NCI-H2107 treated with DMSO at 0.1 percent for 48 hours (cell line): ENCODE data around the gene LDB2.

Experiments used
- DNase-seq: peaks from one replicate; lab custom pipeline; 2025; ENCODE audit not compliant: unreplicated experiment; lab: John Stamatoyannopoulos, UW

LDB2 gene

DNA sequence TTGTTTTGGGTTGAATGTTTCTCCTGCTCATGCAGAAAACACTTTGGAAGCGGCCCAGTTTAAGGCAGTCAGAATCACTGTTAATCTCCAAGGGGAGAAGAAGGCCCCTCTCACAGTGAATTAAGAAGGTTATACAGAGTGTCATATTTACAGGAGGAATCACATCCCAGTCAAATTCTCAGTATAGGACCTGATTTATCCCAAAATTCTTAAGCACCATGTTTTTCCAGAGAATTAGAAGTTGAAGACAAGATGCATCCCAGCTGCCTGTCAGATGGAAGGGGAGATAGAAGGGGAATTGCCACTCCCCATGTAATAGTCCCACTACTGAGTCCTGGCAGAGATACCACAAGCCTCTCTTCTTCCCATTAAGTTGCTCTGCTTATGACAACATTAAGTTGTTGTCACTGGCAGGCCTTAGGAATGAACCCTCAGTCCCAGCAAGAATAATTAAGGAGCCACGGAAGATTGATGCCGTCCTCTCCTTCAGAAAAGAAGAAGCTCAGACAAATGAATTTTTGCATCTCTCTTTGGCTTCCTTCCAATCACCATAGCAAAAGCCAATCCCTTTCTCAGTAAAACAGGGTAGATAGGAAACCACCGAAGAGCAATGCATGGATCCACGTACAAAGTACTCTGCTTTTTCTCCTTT lies 138.4 kb downstream of the LDB2 start:
- DNase-seq: no peak

DNA sequence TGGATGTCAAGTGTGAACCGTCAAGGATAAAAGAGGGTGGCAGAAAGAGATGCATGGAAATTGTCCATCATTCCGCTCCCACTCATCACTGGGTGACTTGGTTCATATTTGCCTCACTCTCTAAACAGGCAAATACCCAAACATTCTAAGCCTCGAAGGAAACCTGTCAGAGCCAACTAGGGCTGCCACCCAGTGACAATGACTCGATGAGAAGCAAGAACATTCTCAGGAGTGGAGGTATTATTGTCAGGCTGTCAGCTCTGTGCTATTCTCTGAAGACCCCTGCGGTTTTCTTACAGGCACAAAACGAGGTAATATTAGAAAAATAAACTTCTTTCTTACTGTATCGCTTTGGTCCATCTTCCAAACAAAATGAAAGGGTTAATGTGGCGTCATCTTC lies 139.6 kb downstream of the LDB2 start:
- no peak for DNase-seq

DNA sequence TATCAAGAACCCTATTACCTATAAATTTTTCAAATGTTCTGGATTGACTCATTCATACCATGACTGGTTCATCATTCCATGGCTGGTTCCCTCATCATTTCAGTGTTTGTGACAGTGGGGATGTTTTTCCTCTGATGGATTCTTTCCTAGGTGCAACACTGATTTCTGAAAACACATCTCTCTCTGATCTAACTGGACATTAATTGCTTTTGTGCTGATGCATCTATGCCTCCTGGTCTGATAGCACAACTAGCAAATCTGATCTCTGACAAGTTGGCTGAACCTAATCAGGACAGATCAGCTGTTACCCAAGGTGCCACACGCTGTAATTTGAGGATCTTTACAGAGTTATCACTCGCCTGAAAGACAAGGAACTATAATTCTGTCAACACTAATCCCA lies 140.2 kb downstream of the LDB2 start:
- no peak for DNase-seq

DNA sequence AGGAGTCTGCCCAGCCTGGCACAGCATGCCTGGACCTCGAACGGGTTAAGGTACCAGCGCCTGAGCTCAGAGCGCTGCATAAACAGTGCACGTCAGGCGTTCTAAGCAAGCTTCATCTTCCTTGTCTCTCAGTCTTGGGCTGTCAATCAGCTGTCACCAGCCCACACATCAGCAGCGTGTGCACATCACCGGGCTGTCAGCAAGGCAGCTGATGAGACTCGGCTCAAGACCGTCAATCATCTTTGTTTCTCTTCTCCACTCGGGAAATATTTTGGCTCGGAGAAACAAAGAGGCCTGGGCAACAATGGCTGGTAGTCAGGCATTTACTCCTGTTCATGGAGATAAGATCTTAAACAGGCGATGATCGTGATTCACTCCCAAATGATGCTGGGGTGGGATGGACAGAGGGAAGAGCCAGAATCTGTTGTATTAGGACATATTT lies 141.3 kb downstream of the LDB2 start:
- no peak for DNase-seq

DNA sequence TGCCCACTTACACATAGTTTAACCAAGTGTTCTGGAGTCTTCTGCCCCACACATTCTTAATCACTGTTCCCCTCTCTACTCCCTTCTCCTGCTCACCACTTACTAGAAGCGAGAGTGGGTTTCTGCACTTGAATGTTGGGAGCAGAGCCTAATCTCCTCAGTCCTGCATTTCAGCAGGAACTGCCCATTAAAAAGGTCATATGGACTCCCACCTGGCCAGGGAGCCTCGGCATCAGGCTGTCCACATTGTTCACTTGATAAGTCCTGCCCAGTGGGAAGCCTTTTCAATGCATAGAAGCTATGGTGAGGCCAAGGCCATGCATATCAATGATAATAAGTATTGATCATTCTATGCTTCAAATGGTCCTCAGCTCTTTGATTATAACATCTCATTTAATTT lies 144.3 kb downstream of the LDB2 start:
- no peak for DNase-seq

DNA sequence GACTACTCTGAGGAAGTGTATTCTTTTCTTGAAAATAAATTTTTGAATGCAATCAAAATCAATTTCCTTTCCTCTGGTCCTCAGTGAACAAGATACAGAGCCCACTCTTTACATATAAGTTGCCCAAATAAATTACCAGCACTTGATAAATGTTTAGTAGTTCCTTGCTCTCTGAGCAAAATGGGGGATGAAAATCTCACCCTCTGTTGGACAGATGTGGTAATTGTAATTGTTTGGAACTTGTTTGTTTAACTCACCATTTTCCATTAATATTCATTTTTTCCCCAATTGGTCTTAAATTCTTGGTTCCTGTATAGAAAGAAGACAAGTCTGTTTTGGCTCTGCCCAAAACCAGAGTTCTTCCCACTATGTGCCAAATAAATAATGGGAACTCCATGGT lies 146.3 kb downstream of the LDB2 start:
- no peak for DNase-seq

DNA sequence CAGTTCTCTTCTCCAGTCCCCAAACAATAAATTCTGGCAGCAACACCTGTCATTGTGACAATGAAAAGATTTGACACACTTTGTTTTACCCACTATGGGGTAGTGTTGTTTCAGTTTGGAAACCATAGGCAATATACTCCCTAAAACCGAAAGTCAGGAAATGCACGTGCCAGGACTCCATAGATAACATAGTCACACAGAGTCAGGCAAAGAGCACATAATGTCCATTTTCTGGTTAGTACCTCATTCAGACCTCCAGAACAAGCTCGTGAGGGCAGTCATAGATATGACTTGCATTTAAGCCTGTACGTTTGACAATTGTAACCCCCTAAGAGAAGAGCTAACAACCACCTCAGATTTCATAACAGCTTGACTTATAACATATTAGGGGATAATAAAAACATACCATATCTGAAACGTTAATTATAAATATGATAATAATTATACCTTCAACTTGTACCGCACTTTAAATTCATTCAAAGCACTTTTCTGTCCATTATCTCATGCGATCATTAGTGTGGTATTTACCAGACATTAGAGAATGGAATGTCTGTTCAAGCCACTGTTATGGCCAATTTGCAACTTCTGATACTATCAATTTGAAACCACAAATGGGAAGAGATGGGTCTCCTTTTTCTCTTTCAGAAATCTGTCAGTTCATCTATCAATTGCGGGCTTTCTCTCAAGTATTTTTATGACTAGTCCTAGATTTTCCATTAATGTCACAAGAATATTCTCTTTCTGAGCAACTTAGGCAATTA lies 147.4 kb downstream of the LDB2 start:
- DNase-seq: no peak

DNA sequence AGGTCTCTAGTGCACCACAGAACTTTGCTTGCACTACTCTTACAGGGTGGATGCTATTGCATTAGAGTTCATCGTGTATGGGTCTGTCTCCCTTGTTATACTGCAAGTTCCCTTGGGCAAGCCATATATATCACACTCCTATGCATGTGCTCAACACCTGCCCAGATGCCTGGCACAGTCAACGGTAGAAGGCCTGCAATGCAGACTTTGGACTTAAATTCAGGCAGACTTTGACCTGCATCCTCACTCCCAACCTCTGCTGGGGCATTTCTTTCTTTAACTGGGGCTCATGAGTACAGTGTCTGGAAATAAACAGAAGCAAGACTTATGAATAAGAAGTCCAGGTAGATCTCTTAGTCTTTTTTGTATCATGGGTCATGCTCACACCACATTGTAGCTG lies 148.2 kb downstream of the LDB2 start:
- DNase-seq: no peak

DNA sequence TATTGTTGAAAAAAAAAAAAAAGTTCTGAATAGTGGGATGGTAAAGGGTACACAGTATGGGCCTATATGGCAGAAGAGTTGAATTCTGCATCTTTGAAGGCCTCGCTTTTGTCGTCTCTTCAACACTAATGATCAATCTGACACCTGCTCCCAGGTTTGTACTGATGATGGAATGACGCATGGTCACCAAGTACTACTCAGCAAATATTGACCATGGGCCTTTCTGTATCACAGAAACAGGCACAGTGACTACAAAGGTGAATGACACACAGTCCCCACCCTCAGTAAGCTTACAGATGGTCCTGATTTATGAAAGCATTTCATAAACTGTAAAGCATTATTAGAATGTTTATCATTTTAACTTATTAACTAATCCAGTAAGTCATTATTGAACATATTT lies 152.6 kb downstream of the LDB2 start:
- no peak for DNase-seq

DNA sequence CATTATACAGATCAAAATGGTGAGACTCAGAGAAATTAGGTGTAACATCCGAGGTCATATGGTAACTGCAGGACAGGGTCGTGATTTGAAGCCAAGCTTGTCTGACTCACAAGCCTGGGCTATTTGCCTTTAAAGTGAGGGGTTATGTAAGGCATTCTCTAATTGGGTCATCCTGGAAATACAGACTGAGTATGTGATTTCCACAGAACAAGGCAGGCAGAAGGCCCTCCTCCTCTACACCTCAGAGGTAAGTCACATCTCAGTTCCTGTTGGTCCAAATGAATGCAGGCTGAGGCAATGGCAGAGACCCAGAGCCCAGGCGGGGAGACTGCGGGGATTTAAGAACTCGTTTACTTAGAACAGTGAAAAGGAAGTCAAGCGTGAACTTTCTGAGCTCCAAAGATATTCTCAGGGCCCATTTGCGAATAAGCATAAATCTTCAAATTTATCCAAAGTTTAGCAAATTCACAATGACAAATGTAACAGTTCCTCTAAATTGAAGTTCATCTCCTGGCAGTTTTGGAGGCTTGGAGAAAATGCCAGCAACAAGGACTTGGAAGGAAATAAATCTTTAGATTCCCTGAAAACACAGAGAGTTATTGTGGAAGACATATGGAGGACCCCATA lies 153.3 kb downstream of the LDB2 start:
- DNase-seq: no peak

DNA sequence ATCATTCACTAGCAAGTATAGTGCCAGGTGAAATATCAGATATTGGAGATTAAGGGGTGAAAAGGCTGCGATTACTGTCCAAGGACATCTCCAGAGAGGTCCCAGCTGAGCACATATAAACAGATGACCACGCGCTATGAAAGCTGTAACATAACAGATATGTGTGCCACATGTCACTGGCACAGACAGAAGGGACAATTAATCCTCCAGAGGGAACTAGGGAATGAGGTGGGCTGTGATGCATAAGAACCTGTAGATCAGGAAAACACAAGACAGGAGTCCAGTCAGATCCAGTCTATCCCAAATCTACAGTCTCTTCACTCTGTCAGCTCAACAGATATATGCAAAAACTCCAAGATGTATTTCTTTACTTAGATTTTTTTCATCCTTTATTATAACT lies 157.2 kb downstream of the LDB2 start:
- no peak for DNase-seq

DNA sequence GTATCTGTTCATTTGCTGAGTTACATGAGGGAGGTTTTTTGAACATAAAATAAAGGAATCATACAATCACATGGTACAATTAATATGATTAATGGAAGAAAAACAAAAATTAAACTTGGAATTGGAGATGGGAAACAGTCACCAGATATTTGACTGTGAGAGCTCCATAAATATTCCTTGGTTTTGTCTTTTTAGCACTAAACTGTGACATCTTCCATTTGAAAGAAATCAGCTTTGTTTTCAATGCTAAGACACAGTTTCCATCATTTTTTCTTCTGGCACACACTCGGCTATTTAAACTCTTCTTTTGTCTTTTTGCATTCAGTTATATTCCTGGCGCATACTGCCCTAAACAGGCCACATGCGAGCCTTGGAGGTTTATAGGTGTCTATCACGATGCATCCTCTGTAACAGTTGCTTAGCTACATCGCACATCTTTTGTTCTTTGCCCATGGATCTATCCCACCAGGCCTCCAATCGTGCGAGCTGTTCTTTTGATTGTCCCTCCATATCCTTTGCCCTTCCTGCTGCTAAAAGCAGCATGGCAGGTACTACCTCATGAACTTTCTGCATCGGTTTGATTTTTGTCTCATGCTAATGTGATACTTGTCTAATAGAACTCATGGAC lies 158.3 kb downstream of the LDB2 start:
- no peak for DNase-seq

DNA sequence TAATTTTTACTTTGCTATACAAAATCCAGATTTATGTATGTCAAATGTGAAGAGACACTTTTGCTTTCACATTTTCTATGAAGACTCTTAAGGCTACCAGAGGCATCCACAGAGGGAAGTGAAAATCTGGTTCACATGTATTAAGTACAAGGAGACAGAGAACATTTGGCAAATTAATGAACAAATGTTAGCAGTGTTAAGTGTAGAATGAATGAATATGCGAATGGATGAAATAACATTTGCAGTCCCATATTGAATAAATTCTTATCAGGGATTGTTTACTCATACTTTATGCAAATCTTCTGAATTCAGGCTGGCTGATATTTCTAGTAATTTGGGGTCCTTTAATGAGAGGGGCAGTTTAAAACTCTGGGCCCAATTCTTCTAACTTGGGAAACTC lies 159.9 kb downstream of the LDB2 start:
- no peak for DNase-seq

DNA sequence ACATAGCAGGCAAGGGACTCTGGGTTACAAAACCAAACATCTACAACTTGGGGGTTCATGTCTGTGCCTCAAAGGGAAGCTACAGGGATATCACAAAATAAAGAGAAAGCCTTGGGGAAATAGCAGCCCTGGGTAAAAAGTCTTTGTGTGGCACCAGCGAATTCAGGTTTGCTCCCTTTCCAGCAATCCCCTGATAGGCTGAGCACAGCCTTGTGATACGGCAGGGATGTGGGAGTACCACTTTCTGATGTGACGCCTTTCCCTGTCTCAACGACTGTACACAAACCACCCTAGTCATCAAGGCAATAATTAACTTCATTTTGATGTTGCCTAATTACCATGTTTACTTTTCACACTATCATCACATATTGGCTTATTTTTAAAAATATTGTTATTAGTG lies 164.9 kb downstream of the LDB2 start:
- DNase-seq: no peak

DNA sequence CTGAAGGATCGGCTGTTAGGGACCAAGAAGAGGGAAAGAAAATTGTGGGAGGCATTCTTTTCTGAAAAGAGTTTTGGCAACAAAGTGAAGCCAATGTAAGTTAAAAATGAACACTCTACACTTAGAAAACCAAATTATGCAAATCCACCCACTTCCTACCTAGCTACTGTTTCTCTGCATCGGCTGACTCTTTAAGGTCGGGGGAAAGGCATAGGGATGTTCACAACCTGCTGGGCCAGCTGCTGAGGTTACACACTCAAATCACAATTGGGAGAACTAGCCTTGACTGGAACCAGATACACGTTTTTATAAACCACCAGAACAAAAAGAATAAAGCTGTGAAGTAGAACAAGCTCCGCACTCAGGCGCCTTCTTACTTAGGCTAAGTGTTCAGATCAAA lies 165.7 kb downstream of the LDB2 start:
- DNase-seq: no peak

DNA sequence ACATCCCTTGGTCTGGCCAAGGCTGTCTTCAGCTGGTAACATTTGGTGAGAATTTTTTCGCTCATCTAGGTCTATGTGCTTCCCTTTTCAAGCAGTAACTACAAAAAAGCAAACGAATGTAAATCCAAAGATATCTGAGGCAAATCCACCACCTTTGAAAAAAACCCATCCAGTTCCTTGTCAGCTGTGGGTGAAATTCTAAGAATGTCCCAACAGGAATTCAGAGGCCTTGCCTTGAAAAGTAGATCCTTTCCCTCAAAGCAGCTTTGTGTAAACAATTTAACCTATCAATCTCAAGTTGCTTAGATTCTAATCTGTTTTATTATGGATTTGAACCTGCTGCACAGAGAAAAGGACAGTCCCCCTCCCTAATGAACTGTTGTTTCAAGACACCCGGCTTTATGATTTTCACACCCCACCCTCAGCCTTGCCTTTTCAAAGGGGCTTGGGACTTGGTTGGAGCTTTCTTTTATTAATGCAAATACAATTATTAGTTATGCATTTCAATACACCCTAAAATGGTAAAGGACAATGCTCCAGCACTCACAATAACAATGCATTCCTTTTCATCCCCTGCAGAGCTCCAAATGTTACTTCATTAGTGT lies 166.6 kb downstream of the LDB2 start:
- DNase-seq: no peak

DNA sequence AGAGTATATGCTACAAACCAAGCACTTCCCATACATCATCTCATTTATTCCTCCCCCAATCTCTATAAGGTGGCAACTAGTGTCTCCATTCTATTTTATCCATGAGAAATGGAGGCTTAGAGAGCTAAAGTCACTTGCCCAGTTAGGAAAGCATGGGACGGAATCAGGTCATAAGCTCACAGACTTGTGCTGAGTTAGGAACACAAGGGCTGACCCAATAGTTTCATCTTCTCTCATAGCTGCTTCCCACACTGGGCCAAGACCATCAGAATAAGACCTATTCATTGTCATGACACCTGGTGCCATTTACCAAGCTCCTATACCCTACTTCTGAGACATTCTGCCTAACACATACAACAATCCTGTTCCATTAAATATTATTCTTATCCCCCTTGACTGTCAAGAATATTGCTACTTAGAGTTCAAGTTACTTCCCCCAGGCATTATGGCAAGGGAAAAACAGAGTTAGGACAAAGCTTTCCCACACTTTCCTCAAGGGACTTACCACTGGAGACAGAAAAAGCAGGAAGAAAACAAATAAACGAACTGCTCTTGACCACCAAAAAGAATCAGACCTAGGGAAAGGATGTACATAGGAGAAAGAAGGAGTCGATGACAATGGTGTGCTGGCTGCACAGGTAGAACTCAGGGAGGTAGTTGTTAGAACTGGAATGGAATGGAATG lies 167.8 kb downstream of the LDB2 start:
- DNase-seq: no peak

DNA sequence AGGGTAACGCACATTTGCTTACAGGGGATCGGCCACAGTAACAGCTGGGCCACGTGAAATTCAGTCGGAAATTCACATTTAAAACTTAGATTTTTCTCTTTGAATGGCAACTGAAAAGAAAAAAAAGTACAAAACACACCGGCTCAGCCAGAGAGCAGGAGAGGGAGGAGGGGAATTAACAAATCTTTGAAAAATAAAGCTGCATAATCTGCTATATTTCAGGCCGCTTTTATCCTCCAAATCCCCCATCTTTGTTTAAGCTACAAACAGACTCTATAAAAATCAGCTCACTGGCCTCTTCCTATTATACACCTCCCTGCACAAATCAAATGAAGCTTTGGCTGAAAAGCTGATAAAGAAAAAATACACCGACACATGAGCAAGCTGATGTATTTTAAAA lies 169.1 kb downstream of the LDB2 start:
- no peak for DNase-seq

DNA sequence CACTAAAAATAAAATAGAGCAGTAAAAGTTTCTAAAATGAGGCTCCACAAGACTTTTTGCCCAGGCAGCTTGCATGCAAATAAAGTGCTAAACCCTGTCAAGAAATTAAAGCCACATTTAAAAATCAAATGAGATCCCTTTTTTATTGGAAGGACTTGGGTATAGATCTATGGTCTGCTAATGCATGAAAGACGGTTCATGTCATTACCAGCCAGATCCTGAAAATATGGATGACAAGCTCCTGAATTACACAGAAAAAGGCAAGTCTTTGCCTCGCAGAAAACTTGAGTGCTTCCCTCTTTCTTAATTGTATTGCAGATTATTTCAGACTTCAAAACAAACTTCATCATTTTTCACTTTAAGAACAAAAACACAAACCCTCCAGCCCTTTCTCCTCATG lies 169.6 kb downstream of the LDB2 start:
- no peak for DNase-seq

DNA sequence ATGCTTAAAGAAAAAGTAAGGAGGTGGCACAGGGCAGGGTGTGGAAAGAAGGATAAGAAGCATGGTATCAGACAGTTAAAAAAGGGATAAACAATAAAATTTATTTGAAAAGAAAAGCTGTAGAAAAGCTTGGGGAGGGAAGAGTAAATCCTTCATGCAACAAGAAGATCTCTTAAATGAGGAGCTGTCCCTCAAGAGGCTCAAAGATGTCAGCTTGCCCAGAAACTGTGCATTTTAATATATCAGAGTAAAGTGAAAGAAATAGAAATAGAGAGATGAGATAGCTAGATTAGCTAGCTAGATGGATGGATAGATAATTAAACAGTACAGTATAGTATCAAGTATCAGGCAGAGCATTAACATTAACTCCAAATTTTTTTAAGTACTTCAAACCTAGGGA lies 170.3 kb downstream of the LDB2 start:
- DNase-seq: no peak

DNA sequence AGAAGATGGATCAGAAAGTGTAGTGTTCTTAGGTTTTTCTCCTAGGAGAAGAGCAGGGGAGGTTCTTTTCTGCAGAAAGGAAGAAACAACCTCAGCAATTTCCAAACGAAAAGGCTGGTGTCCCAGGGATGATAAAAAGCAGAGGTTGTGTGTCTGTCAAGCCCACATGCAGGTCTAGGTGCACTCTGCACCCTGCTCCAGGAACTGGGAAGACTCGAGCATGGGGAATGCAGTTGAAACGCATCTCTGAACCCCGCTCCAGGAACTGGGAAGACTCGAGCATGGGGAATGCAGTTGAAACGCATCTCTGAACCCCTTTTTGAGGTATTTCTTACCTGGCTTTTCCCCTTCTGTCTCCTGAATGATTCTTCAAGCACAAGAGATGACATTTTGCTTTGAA lies 171.2 kb downstream of the LDB2 start:
- DNase-seq: no peak
